Skin of body (tissue), 2 donors: ENCODE results near the gene ANKS3. TPM values are rescaled to one million over a fixed set of nuclear protein-coding genes. Genes with fewer than 3 reads are reported as not detected.
"Not testable (repeated sequence)": the region's sequence is repeated elsewhere in the genome, so short reads cannot be mapped to it uniquely, and the experiment has no call there.

Experiments used
- DNase-seq: peaks from one replicate; lab custom pipeline; 2025; lab: John Stamatoyannopoulos, UW
- total RNA-seq: library from RNA; depleted of rRNA; stranded (reverse); fragments of >200 nt; gene quantifications from one replicate; pipeline ENCODE4 v1.2.3, GENCODE V29; 2014

ANKS3 gene
- total RNA-seq, 1 donor from 2014 or later, result 16.9 TPM

DNA sequence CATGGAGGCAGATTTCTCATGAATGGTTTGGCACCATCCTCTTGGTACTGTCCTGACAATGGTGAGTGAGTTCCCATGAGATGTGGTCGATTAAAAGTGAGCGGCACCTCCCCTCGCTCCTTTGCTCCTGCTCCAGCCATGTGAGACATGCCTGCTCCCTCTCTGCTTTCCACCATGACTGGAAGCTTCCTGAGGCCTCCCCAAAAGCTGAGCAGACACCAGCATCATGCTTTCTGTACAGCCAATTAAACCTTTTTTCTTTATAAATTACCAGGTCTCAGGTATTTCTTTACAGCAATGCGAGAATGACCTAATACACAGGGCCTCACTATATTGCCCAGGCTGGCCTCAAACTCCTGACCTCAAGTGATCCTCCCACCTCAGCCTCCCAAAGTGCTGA, 20.8 kb upstream of the ANKS3 start:
- no peak for DNase-seq

GRCh38 chr16:4753227-4753626, 19.2 kb upstream of the ANKS3 start:
- no peak for DNase-seq

DNA sequence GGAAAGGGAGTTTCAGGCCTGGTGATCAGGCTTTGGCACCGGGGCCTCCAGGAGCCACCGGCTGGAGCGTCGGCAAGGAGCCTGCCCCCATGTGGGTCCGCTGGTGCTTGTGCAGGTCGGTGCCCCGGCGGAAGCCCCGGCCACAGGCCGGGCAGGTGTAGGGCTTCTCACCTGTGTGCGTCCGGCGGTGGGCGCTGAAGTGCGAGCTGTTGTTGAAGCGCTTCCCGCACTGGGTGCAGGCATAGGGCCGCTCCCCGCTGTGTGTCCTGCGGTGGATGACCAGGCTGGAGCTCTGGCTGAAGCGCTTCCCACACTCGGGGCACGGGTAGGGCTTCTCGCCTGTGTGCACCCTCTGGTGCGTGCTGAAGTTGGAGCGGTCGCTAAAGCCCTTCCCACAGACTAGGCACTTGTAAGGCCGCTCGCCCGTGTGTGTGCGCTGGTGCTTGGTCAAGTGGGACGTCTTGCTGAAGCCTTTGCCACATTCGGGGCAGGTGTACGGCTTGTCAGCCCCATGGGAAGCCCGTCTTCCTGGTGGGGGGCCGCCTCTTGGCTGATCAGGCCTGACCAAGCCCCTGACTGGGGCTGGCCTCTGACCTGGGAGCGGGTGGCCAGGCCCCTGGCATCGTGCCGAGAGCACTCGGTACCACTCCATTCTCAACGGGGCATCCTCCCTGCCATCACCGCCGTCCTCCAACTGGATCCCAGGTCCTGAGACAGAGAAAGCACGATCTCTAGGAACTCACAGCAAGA, 18.5 kb upstream of the ANKS3 start:
- DNase-seq, result no peak

DNA sequence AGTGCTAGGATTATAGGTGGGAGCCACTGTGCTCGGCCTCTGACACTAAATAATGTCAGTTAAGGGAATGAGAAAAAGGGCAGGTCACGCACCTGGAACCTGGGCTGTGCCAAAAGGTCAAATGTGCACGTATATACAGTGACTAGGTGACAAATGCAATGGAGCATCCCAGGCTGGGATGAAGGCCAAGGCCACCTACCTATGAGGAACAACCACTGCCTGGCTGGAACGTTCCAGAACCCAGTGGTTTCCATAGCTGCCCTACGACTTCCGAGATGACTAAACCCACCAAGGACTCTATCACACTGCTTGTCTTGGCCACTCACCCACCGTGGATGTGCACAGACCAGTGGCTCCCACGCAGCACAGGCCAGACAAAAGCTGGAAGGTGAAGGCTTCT, 16.8 kb upstream of the ANKS3 start:
- no peak for DNase-seq

GRCh38 chr16:4749700-4750257, 15.7 kb upstream of the ANKS3 start:
- no peak for DNase-seq

DNA sequence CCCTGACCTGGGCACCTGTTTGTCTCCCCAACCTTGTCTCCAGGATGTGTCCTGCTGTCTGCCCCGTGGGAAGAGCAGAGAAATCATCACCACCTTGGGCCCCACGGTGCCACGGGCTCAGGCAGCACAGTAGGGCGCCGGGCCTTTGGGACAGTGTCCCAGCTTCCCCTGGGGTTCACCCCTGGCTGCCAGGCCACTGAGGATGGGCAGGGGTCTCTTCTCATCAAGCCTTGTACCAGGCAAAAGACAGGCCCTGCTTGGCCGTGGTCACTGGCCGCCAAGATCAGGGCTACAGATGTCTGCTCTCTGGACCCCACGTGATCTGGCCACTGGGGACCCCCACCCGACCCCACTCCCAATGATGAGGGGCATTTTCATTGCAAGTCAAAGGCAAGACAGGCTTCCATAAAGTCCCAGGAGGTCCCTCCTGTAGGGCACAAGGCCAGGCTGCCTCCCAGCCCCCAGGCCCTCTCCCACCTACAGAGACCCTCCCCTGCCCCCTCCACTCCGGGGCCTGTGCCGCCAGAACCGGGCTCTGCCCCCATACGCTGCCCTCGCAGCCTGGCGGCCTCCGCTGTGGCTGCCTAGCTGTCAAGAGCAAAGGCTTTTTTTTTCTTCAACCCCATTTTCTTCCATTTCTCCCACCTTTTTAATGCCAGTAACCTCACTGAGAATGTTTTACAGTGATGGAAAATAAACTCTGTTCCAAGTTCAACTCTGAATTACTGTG, 14.8 kb upstream of the ANKS3 start:
- no peak for DNase-seq

- no peak for DNase-seq
Measured at GRCh38 chr16:4747906-4748681, 14.0 kb upstream of the ANKS3 start.

DNA sequence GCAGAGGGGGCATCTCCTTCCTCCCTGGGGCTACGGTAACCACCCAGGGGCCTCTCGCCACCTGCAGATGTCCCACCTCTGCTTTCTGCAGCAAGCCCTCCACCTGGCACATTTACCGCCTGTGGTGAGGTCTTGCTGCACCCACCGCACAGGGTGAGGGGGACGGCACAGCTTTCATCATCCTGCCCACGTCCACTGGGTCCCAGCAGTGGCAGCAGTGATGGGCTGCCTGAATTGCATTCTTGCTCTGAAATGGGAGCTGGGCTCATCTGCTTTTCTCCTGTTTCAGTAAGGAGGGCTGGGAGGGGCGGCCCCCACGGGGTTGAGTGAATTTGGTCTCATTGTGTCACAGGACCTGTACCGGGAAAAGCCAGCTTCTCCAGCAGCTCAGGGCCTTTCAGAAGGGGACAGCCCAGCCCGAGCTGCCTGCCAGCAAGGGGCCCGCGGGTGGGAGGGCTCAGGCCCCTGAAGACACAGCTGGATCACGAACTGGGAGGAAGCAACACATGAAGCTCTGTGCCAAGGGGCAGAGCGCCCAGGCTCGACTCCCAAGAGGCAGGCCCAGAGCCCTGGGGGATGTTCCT, 13.0 kb upstream of the ANKS3 start:
- no peak for DNase-seq

- no peak for DNase-seq
Measured at GRCh38 chr16:4746215-4746614, 12.1 kb upstream of the ANKS3 start.

- DNase-seq, result no peak
Measured at GRCh38 chr16:4745274-4745569, 11.2 kb upstream of the ANKS3 start.

DNA sequence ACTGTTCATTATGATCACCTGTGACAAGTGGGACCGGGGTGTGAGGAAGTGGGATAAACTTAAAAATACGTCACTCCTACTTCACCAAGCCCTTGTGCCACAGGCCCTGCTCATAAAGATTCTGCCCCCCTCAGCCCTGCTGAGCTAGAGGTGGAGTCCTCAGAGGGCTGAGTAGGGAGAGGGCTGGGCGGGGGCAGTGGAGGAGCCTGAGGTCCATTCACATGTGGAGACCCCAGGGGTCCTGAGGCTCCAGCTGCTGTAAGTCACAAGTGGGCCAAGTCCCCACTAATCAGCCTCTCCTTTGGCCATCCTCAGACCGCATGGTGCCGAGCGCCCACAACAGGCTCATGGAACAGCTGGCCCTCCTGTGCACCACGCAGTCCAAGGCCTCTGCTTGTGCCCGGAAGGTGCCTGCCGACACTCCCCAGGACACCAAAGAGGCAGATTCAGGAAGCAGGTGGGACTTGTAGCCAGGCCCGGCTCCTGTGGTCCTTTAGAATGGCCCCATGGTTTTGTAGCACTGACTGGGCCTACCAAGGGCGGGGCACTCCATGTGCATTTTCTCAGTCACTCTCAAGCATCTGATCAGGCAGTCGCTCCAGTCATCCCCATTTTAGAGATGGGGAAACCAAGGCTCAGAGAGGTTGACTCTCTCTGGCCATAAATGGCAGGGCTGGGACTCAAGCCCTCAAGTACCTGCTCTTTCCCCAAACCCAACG, 10.6 kb upstream of the ANKS3 start:
- DNase-seq, result no peak

DNA sequence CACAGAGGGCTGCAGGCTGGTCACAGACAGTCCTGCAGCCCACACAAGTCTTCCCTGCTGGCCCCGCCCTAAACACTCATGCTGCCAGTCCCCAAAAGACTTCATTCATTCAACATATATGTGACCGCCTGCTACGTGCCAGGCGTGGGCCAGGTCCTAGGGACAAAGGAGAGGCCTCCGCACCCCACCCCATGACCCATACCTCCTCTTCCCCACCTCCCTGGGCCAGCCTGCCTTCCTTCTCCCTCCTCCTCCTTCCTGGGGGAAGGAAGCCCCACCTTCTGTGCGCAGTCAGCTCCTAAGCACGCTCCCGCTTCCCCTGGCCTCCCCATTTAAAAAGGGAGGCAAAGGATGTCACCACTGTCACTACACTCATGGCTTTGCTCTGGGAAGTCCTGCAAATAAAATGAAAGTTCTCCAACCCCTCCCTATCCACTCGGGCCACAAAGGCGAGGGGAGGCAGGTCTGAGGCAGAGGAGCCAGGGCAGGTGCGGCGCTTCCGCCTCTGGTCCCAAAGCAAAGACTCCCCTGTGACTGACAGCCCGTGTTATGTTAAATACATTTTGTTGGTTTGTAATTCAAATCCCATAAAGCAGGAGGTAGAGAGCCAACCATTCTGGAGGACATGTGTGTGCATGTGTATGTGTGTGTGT, 9.3 kb upstream of the ANKS3 start:
- no peak for DNase-seq

DNA sequence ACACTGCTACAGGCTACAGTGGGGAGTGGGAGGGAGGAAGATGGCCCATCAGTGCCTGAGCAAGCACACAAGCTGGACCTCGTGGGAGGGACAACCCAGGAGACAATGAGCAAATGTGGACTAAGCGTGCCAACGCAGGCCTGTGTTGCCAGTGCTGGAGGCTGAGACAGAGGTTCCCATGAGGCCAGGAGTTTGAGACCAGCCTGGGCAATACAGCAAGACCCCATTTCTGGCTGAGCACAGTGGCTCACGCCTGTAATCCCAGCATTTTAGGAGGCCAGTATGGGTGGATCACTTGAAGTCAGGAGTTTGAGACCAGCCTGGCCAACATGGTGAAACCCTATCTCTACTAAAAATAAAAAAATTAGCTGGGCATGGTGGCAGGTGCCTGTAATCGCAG, 4.3 kb upstream of the ANKS3 start:
- not testable (repeated sequence) for DNase-seq

- DNase-seq, result no peak
Measured at GRCh38 chr16:4737545-4737944, 3.5 kb upstream of the ANKS3 start.

GRCh38 chr16:4736546-4736945, 2.5 kb upstream of the ANKS3 start:
- no peak for DNase-seq

- DNase-seq, result peak; percentile 75
Measured at GRCh38 chr16:4734730-4735535, 862 bp upstream of the ANKS3 start.

DNA sequence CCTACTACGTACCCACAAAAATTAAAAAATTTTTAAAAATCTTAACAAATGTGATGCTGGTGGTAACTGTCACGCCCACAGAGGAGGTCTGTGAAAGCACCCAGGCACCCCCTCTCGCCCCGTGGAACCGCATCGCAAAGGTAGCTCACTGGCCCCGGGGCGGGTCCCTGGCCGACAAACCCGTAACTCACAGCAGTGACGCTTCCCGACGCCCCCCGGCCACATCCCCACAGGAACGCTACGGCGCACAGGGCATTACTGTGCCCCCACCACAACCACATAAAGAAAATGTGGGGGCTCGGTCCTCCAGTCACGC, 366 bp downstream of the ANKS3 start:
- DNase-seq, result no peak

- DNase-seq, result no peak
Measured at GRCh38 chr16:4733211-4733742, 794 bp downstream of the ANKS3 start.

DNA sequence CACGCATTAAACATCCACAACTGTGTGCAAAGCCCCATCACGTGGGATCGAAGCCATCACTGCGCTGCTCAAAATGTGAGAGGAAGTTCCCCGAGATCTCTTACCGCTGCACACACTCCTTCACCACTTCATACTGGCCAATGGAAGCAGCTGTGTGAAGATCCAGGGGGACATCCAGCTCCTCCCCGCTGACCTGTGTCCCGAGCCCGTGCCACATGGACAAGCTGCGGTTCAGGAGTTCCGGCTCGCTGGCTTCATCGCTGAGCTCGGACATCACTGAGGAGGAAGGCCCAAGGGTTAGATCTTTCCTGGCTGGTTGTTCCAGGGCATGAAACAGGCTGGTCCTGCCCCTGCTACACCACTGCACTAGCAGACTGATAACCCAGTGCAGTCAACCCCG, 4.2 kb downstream of the ANKS3 start:
- DNase-seq, result no peak

- DNase-seq, result no peak
Measured at GRCh38 chr16:4728676-4729075, 5.4 kb downstream of the ANKS3 start.
